ENCODE results near the gene ZNF512B. TPM values are rescaled to one million over a fixed set of nuclear protein-coding genes. Genes with fewer than 3 reads are reported as not detected.
"Not testable (repeated sequence)": the region's sequence is repeated elsewhere in the genome, so short reads cannot be mapped to it uniquely, and the experiment has no call there.

ZNF512B gene
- total RNA-seq, 3 donors from 2014 or later (not counting 1 experiment from before 2014, with no cell fraction given), result 11.5 to 16.8 (median 13.8) TPM

DNA sequence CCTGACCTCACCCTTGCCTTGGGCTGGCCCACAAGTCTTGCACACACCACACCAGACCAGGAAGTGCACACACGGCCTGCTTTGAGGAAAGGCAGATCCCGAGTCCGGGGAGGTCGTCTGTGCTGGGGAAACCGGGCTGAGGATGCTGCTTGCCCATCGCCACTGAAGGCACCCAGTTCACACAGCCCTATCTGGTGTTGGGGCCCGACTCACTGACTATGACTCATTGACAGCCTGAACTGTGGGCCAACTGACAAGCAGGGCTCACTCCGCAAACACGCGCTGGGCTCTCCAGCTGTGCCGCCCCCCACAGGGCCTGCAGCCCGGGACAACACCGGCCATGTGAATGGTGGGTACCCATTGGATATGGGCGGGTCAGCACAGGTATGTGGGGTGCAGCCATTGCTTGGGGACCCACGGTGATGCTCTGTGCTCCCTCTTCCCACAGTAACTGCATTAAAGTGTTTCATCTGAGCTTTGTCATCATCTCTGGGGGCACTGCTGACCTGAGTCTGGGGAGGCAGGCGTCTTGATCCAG is 8.1 kb upstream of the ZNF512B start:
- no peak overlapping the region for H3K4me3 ChIP-seq (ENCODE audit: low read length)
- DNase-seq, result peak; percentile 68 to 71

DNA sequence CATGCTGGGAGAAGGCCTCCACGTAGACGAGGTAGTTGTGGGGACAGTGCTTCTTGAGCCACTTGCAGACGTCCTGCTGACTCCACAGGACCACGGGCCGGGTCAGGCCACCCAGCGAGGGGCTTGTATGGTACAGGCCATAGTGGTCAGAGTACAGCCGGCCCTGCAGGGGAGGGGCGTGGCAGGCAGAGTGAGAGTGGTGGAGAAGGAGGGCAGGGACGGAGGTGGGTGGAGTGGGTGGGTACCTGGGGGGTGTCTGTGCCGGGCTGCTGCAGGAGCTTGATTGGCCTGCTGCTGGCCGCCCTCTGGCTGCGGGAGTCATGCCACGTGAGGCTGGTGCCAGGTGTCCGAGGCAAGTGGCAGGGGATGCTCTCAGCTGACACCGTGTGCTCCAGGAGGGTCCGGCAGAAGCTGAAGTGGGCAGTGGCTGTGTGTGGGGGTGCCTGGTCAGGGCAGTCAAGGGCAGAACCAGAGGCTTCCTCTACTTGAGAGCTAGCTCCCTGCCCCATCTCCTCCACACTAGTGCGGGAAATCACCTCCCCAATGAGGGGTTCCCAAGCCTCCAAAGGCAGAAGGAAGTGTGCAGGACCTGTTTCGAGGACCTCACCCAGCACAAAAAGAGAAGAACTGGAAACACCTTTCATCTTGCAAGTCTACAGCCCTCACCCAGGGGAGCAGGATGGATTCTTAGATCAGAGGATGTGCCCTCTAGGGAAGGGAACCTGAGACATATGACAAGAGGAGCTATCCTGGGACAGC is 7.4 kb upstream of the ZNF512B start:
- 93% methylated on average over 17 of the region's 18 CpGs for WGBS (ENCODE audit: insufficient coverage)
- Mint-ChIP-seq H3K4me3 (peak overlapping the region; percentile 71), H3K27ac (peak overlapping the region; percentile 88 to 95), H3K9me3 (no peaks in the 10 kb centered on the region), H3K36me3 (no peaks in the 10 kb centered on the region), H3K27me3 (ENCODE audit: low read depth in 2 of 2) (no peaks in the 10 kb centered on the region), H3K4me1 (peaks cover 52 to 66% of the 10 kb centered on the region in 2 donors)
- DNase-seq (no peak), ATAC-seq (no peak)
- Histone ChIP-seq H3K27me3 (ENCODE audit: control insufficient read depth, insufficient read depth, low read length) (no peaks in the 10 kb centered on the region), H3K9me3 (ENCODE audit: control insufficient read depth, insufficient read depth, low read length) (no peaks in the 10 kb centered on the region), H3K4me3 (ENCODE audit: low read length) (no peak overlapping the region), H3K27ac (ENCODE audit: low read length) (peak overlapping the region; percentile 85), H3K36me3 (ENCODE audit: control insufficient read depth, insufficient read depth, low read length) (peaks cover 11% of the 10 kb centered on the region), H3K4me1 (ENCODE audit: control insufficient read depth, insufficient read depth, low read length) (peaks cover 57% of the 10 kb centered on the region)
- intact Hi-C loops (cut with micrococcal nuclease), result loop anchor here (5.0 kb wide), 1 partner anchor 440 kb away; the partner anchor contains the start of gene PTK6
- TF ChIP-seq, protein P1, sequence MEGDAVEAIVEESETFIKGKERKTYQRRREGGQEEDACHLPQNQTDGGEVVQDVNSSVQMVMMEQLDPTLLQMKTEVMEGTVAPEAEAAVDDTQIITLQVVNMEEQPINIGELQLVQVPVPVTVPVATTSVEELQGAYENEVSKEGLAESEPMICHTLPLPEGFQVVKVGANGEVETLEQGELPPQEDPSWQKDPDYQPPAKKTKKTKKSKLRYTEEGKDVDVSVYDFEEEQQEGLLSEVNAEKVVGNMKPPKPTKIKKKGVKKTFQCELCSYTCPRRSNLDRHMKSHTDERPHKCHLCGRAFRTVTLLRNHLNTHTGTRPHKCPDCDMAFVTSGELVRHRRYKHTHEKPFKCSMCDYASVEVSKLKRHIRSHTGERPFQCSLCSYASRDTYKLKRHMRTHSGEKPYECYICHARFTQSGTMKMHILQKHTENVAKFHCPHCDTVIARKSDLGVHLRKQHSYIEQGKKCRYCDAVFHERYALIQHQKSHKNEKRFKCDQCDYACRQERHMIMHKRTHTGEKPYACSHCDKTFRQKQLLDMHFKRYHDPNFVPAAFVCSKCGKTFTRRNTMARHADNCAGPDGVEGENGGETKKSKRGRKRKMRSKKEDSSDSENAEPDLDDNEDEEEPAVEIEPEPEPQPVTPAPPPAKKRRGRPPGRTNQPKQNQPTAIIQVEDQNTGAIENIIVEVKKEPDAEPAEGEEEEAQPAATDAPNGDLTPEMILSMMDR (IDR thresholded peaks at IDR 0.05), result no peak

More for the DNA sequence above, 8.1 kb upstream of the ZNF512B start:
- Mint-ChIP-seq H3K27ac (peak overlapping the region; percentile 88 to 95), H3K9me3 (no peaks in the 10 kb centered on the region), H3K4me1 (peaks cover 58 to 73% of the 10 kb centered on the region in 2 donors), H3K36me3 (peaks cover 1% of the 10 kb centered on the region), H3K4me3 (peak overlapping the region; percentile 83), H3K27me3 (ENCODE audit: low read depth in 2 of 2) (no peaks in the 10 kb centered on the region)
- no peaks in the 10 kb centered on the region for H3K9me3 ChIP-seq (ENCODE audit: control insufficient read depth, insufficient read depth, low read length)
- ATAC-seq, result peak; percentile 56 to 64 (median 58)
- 41% methylated on average over 16 of the region's 16 CpGs for WGBS (ENCODE audit: insufficient coverage)
- peaks cover 62% of the 10 kb centered on the region for H3K4me1 ChIP-seq (ENCODE audit: control insufficient read depth, insufficient read depth, low read length)
- intact Hi-C loops (cut with micrococcal nuclease), result loop anchor here (2.0 to 5.0 kb wide), 2 partner anchors 21 to 441 kb away; partner anchors contain the start of genes PTK6 and UCKL1
- H3K36me3 ChIP-seq (ENCODE audit: control insufficient read depth, insufficient read depth, low read length), result peaks cover 13% of the 10 kb centered on the region
- H3K27me3 ChIP-seq (ENCODE audit: control insufficient read depth, insufficient read depth, low read length), result no peaks in the 10 kb centered on the region
- TF ChIP-seq, protein P1 (IDR thresholded peaks at IDR 0.05), result no peak
- H3K27ac ChIP-seq (ENCODE audit: low read length), result peak overlapping the region; percentile 85

DNA sequence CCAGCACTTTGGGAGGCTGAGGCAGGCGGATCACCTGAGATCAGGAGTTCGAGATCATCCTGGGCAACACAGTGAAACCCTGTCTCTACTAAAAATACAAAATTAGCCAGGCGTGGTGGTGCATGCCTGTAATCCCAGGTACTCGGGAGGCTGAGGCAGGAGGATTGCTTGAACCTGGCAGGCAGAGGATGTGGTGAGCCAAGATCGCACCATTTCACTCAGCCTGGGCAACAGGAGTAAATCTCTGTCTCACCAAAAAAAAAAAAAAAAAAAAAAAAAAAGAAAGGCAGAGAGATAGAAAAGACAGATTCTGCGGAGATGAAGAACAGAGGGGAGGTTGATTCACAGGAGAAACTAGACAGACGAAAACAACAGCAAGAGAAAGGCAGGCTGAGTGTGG is 6.8 kb upstream of the ZNF512B start:
- WGBS (ENCODE audit: insufficient coverage), result 85% methylated on average over 7 of the region's 7 CpGs
- intact Hi-C loops (cut with micrococcal nuclease), result loop anchor here (5.0 kb wide), 1 partner anchor 439 kb away; the partner anchor contains the start of gene PTK6
- H3K27ac Mint-ChIP-seq, result peak overlapping the region; percentile 39 to 95
- not testable (repeated sequence) for DNase-seq; H3K36me3 Mint-ChIP-seq; H3K27ac ChIP-seq (ENCODE audit: low read length); H3K9me3 Mint-ChIP-seq; H3K27me3 ChIP-seq (ENCODE audit: control insufficient read depth, insufficient read depth, low read length); H3K4me3 ChIP-seq (ENCODE audit: low read length); H3K9me3 ChIP-seq (ENCODE audit: control insufficient read depth, insufficient read depth, low read length); ATAC-seq; H3K27me3 Mint-ChIP-seq (ENCODE audit: low read depth in 2 of 2)
- peaks cover 50% of the 10 kb centered on the region for H3K4me1 ChIP-seq (ENCODE audit: control insufficient read depth, insufficient read depth, low read length)
- H3K4me1 Mint-ChIP-seq, result peaks cover 45 to 60% of the 10 kb centered on the region in 2 donors
- peaks cover 11% of the 10 kb centered on the region for H3K36me3 ChIP-seq (ENCODE audit: control insufficient read depth, insufficient read depth, low read length)
- H3K4me3 Mint-ChIP-seq, result peak overlapping the region; percentile 51

All from natural killer cell (primary cell).